T-helper 2 cell treated with Interferon-gamma antibody and Interleukin-4, amounts not matched to agents 100 ng/mL and 5 ng/mL, for 36 hours (primary cell): ENCODE data around the gene SS18L1. TPM values are rescaled to one million over a fixed set of nuclear protein-coding genes. Genes with fewer than 3 reads are reported as not detected.
"Not testable (repeated sequence)": the region's sequence is repeated elsewhere in the genome, so short reads cannot be mapped to it uniquely, and the experiment has no call there.

ENCODE experiments used
- intact Hi-C: fragments of 100-400 bp; cut with micrococcal nuclease; formaldehyde crosslinking; loops from one replicate; pipeline ENCODE4 v1.15.1; 2023
- total RNA-seq: library from RNA; stranded (reverse); gene quantifications from 2 replicates; pipeline ENCODE4 v1.2.3, GENCODE V29; 2022

Gene SS18L1, protein sequence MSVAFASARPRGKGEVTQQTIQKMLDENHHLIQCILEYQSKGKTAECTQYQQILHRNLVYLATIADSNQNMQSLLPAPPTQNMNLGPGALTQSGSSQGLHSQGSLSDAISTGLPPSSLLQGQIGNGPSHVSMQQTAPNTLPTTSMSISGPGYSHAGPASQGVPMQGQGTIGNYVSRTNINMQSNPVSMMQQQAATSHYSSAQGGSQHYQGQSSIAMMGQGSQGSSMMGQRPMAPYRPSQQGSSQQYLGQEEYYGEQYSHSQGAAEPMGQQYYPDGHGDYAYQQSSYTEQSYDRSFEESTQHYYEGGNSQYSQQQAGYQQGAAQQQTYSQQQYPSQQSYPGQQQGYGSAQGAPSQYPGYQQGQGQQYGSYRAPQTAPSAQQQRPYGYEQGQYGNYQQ
- 20.0 and 22.0 TPM in 2 replicates for total RNA-seq

DNA sequence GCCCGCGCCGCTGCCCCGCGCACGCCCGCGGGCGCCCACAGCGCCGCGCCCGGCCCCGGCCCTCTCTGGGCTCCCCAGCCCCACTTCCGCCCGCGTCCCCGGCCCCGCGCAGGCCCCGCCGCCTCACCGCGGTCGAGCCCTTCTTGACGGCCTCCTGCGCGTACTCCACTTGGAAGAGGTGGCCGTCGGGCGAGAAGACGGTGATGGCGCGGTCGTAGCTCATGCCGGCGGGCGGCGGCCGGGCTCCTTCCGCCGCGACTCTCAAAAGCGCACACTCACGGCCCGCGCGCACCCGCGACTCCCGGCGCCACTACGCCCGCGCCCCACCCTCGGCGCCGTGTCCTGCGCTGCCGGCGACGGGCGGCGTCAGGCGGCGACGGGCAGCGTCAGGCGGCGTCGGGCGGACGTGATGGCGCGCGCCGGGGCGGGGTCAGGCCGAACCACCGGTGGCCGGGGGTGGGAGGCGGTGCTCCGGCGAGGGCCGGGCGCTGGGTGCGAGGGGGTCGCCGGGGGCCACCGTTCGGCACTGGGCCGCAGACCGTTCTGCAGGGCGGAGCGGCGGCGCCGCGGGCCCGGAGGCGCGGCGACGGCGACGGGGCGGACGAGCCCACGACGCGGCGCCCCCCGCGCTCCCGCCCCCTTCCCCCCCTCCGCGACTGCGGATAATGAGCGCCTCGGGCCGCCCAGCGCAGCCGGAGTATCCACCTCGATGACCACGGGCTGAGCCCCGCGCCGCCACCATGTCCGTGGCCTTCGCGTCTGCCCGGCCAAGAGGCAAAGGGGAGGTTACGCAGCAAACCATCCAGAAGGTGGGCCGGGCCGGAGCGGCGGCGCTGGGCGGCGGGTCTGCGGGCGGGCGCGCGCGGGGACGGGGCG lies at the start of gene SS18L1, which contains the start of gene PSMA7:
SS18L1 (plus strand) TSS at position 689 of the 876 bp plus-strand sequence; CDS start at position 741, 52 bp downstream.
PSMA7 (minus strand) TSS at position 314 of the 876 bp plus-strand sequence; CDS start at position 223, 91 bp downstream.
- intact Hi-C loops, result loop anchor here (1.0 to 5.0 kb wide), 5 partner anchors 21 to 159 kb away; partner anchors contain the start of genes ADRM1, LSM14B, MTG2 and OSBPL2

DNA sequence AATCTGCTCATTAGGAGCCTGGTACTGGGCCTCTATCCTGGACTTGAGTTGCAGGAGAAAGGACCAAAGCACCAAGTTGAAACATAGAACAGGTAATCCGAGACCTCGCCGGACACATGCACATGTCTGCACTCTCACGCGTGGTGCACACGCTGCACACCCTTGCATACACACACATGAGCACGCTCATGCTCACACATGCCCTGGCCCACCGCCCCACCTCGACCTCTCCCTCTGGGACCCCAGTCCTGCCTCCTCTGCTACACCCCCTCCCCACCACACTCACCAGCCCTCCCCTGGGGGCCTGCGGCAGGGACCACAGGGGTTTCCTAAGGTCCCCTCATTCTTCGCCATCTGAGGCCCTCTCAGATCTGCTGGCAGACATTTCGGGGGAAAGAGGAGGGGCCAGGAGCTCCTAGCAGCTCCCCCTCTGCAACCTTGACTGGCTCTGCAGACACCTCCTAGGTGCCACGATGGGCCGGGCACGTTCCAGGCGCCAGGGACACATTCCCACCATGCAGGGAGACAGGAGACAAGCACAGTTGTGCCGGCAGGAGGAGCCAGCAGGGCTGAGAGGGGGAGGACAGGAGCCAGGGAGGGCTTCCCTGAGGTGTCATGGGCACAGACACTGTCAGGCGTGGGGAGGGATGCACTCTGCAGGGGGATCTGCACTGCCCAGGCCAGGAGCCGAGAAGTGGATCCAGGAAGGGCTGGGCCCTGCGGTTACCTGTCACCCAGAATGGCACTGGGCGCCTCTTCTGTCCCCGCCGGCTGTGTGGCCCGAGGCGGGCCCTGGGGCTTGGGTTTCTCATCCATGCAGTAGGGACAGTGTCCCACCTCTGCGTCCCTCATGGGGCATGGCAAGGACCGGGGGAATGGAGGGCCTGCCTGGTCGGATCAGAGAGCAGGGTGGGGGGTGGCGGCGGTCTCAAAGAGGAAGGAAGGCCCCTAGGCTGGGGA lies 46.9 kb upstream of the SS18L1 start:
- intact Hi-C loops, result no loop called here

DNA sequence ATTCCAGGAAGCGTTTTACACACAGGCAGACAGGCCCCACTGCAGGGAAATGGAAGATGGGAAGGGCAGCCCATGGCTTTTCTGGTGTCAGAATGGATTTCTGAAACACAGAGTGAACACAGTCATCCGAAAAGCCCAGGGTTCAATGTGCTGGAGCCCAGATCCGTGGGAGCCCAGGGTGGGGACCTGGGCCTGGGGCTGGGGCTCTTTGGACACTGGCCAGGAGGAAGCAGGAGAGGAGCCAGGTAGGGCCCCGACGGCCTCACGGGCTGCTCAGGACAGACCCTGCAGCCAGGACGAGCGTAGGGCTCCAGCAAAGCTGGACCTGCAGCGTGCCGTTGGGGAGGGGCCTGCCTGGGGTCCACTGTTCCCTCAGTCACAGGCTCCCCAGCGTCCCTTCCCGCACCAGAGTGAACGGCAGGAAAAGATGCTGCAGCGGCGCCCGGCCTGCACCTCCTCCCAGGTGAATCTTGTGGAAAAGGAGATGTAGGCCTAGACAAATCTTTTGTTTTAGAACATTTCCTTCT lies 45.6 kb upstream of the SS18L1 start:
- intact Hi-C loops, result no loop called here

DNA sequence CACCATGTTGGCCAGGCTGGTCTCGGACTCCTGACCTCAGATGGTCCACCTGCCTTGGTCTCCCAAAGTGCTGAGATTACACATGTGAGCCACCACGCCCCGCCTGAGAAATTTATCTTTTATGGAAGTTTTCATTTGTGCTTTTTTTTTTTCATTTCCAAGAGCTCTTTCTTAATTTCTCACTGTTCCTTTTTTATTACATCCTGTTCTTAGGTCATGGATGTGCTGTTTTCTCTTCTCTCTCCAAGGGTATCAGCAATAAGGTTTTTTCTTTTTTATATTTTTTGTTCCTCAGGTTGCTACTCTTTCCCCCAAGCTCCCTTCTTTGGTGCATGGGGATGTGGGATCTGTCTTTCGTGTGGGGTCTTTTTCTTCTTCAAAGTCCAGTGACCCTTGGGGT lies 42.5 kb upstream of the SS18L1 start:
- intact Hi-C loops, result no loop called here

DNA sequence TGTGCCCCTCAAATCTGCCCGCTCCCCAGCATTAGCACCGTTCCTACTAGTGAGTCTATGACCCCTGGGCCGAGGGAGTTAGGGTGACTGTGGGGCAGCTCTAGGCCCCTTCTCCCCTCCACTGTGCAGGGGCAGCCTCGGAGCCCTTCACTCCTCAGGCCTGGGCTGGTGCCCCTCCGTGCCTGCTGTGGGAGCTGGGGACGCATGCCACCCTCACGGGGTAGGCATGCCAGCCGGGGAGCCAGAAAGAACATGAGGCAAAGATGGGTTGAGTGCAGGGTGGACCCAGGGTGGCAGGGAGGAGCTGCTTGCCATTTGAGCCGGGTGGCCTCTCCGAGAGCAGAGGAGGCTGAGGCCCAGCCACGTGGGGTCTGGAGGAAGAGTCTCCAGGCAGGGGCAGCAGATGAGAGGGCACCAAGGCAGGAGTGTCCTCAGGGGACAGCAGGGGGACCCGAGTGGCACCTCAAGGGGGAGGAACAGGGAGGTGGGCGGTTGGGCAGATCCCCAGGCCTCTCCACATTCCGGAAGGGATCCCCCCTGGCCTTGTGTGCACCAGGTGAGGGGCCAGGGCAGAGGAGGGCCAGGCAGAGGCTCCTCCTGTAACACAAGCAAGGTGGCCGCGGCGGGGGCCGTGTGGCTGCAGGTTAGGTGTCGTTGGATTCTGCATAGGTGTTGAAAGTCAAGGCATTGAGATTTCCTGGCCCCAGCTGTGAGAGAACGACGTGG lies 39.9 kb upstream of the SS18L1 start:
- intact Hi-C loops, result no loop called here

DNA sequence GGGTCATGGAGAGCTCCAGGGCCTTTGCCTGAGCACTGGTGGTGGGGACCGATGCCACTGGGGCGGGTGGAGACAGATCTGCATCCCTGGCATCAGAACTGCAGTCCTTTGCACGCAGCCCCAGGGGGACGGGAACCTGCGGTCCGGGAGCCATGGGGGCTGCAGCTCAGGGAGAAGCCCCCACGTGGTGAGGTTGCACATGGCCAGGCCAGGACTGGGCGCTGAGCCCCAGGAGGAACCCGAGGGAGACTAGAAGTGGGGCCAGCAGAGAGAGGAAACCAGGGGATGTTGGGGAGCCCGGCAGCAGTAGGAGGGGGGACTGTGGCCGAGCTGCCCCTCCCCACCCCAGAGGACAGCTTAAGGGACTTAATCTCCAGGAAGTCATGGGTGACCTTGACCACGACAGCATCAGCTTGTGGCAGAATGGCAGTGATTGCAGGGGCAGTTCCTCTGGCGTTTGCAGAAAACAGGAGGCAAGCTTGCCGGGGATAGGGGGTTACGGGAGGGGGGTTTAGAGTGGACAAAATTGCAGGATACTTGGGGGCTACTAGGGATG lies 39.3 kb upstream of the SS18L1 start:
- intact Hi-C loops, result no loop called here

DNA sequence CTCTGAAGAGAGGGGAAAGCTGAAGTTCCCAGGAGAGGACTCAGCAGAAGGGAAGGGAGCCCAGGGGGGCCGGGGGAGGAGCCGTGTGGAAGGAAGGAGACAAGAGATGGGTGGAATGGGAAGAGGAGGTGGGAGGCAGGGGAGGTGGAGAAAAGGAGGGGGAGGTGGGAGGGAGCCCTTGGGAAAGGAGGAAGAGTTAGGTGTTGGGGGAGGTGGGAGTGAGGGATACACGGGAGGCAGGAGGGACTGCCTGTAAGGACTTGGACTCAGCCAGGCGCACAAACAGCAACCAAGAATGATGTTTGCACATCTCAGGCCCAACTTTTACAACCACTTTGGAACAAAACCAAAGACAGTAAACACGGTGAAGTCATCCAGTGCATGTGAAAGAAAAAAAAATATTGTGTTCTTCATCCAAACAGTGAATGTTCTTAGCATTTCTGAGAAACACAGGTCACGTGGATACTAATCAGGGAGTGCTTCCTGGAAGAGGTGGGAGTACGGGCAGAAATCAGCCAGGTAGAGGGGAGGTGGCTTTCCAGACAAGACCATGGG lies 38.7 kb upstream of the SS18L1 start:
- intact Hi-C loops, result no loop called here

DNA sequence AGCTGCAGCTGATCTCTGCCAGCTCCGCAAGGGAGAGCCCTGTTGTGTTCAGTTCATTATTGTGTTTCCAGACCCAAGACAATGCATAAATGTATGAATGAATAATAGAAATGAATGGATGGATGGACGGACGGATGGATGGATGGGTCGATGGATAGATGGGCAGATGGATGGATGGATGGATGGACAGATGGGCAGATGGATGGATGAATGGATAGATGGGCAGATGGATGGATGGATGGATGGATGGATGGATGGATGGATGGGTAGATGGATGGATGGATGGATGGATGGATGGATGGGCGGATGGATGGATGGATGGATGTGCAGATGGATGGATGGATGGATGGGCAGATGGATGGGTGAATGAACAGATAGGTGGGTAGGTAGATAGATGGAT lies 38.0 kb upstream of the SS18L1 start:
- intact Hi-C loops, result no loop called here

DNA sequence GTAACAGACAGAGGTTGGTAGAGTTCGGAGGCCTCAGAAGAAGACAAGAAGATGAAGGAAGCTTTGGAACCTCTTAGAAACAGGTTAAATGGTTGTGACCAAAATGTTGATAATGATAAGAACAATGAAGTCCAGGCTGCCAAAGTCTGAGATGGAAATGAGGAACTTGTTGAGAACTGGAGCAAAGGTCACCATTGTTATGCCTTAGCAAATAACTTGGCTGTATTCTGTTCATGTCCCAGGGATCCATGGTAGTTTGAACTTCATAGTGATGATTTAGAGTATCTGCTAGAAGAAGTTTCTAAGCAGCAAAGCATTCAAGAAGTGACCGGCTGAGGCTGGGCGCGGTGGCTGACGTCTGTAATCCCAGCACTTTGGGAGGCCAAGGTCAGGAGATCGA lies 32.4 kb upstream of the SS18L1 start:
- intact Hi-C loops, result no loop called here

DNA sequence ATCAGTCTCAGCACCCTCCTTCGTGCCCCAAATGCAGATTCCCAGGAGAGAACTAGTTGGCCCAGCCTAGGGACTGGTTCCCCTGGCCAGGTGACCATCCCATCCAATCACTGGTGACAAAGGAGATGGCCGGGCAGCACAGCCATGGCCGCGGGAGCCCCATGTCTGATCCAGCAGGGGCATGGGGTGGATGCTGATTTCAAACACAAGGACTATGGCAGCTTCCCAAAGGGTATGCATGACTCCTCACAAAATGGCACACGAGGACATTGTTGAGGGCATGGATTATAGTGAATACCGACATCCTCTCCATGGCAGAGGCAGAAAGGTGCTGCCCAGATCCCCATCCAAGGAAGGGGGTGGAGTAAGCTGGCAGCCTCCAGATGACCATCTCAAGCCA lies 31.2 kb upstream of the SS18L1 start:
- intact Hi-C loops, result no loop called here

DNA sequence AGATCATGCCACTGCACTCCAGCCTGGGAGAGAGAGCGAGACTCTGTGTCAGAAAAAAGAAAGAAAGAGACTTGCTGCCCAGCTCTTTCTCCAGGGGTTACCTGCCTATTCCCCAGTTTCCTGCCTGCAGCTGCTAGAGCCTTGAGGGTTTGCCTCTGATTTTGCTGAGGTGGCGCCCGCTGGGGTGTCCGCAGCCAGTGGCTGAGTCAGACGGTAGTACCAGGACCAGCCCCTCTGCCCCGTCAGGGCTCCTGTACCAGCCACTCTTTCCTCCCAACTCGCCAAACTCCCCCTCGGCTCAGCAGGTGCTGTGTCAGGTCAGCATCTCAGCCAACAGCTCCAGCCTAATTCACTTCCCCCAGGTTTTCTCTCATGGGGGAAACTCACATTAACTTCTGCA lies 28.7 kb upstream of the SS18L1 start:
- intact Hi-C loops, result no loop called here

DNA sequence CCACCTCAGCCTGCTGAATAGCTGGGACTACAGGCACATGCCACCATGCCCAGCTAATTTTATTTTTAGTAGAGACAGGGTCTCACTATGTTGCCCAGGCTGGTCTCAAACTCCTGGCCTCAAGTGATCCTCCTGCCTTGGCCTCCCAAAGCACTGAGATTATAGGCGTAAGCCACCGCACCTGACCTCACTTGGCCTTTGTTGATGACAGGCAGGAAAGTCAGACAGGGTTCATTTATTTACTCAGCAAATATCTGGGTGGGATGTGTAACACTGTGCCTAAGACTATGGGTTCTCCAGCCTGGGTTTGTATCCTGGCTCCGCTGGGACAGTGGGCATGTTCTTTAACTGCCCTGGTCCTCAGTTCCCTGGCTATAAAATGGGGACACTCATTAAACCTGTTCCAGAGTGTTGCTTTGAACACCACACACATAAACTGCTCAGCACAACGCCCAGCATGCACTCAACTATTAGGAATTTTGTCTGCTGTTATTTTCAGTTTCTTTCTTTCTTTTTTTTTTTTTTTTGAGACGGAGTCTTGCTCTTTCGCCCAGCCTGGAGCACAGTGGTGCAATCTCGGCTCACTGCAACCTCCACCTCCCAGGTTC lies 27.7 kb upstream of the SS18L1 start:
- intact Hi-C loops, result not testable (repeated sequence)

DNA sequence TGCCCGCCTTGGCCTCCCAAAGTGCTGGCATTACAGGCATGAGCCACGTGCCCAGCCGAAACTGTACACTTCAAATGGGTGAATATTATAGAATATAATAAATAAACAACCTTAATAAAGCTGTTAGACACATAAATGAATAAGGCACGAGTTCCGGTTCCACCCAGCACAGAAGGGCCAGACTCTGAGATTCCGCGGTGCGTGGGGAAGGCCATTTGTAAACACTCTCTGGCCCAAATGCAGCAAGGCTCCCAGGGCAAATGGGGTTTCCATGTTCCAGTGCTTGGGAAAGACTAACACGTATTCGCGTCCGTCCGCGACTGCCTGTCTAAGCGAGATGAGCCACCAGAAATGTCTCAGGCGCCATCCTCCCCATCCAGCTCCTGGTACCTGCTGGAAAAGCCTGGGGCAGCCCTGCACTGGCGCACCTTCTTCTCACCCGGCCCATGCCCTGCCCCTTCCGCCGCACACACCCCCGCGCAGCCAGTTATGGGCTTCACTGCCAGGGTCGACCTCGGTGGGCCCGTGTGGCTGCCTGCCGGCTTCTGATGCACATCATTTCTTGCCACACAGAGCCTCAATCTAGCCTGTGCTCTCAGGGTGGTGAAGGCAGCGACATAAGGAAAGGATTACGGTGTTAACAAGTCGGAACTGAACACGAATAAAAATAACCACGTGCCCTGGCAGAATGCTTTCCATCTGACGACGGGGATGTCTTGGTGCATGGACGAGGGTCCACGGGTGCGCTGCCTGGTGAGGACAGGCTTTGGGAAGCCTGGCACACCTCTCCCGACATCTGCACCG lies 26.8 kb upstream of the SS18L1 start:
- intact Hi-C loops, result no loop called here

DNA sequence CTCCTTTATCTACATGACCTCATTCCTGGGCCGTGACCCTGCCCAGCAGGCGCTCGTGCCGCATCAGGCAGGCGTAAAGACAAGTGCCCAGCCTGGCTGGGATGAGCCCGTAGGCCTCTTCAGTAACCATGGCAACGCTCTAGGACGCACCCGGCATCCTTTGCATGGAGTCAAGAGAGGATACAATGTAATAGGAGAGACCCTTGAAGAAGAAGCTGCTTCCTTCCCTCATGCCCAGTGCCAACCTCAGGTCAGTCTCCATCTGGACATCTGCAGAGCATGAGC lies 26.3 kb upstream of the SS18L1 start:
- intact Hi-C loops, result no loop called here

DNA sequence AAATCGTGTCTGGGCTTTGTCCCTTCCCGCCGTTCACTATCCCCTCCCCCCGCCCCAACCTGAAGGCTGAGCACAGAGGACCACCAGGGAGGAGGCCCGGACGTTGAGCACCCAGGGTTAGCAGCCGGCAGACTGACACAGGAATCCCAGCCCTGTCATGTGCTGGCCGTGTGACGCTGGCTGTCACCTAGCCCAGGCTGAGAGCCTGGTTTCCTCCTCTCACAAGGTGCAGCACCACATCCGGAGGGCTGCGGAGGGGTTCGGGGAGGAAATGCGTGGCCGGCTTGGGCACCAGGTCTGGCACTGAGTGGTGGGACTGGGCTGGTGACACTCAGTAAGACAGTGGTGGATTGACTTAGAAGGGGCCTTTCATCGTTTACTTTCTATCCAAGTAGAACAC lies 25.9 kb upstream of the SS18L1 start:
- intact Hi-C loops, result no loop called here

DNA sequence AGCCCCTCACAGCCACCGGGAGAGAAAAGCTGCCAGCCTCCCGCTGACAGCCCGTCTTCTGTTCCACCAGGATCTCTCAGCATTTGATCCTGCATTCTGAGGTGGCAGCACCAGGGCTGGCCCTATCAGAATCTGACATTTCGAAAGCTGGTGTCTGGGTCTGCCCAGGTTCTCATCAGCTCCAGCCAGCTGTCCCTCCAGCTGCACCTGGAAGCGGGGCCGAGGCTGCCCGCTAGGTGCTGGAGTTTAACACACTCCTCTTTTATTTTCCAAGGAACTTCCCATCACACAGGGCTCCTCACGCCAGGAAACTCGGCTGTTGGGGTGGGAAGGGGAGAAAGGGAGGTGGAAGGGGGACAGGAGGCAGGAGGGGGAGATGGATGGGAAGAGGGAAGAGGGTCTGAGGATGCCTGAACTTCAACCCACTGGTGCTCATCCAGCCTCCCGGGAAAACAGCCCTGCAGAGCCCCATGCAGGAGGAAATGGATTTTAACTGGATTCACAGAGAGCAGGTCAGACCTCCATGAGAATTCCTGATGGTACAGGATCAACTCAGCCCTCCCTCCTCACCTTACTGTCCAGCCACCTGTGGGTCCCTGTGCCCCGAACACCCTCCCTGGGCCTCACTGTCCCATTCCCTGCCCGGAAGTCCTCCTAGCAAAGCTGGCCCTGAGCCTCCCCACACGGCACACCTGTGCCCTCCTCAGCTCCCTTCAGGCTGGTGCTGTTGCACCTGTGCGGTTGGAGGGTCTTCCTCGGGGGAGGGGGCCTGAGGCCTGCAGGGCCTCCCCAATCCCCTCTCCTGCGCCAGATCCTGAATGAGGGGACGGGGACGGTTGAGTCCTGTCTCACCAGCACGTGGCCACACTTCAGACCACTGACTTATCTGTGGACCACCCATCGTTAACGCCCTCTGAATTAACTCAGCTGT lies 25.2 kb upstream of the SS18L1 start:
- intact Hi-C loops, result no loop called here

DNA sequence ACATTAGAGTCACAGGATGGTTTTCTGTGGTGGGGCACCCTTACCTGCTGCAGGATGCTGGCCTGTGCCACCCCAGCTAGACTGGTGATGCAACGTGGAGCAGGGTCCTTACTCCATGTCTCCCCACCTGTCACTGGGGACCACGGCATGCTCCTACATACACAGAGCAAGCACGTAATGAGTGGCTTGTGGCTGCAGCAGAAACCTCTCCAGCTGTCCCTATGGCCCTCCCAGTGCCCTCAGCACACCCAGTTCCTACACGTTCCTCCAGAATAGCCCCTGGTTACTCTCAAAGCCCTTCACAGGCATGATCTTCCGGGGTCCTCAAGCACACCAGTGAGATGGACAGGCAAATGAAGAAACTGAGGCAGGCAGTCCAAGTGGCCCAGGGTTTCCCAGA lies 24.5 kb upstream of the SS18L1 start:
- intact Hi-C loops, result no loop called here
